HCT116 (cell line): Measurements from ENCODE around the gene NAA15. TPM values are rescaled to one million over a fixed set of nuclear protein-coding genes. Genes with fewer than 3 reads are reported as not detected.
"Not testable (repeated sequence)": the region's sequence is repeated elsewhere in the genome, so short reads cannot be mapped to it uniquely, and the experiment has no call there.

Experiments used
- ATAC-seq: fragments of 200-7000 bp; cut with Tn5 transposase; 2 replicates; pipeline ENCODE4 v1.9.1; 2020; ENCODE audit warnings: mild to moderate bottlenecking, moderate library complexity
- BruUV-seq: library from RNA; stranded (reverse); fragments of 400-500 nt; replicated peaks from 2 replicates; lab custom pipeline; 2021; lab: Mats Ljungman, UMichigan
- CTCF ChIA-PET: fragments of 300-600 bp; sonication (Branson Sonifier 250); formaldehyde crosslinking; loops from one replicate; lab custom pipeline; 2021; ENCODE audit warnings: antibody characterized with exemption; lab: Charles Lee
- POLR2A ChIA-PET: fragments of 300-600, 350-600 bp; sonication (Branson Sonifier 250); formaldehyde crosslinking; loops from one replicate; lab custom pipeline; 2021; ENCODE audit warnings: antibody characterized with exemption; lab: Charles Lee
- RAD21 ChIA-PET, 2 experiments: fragments of 300-600 bp; sonication (Branson Sonifier 250); formaldehyde crosslinking; loops; one replicate each; lab custom pipeline; 2023; ENCODE audit warnings: low total read pairs in 2 of 2; ENCODE audit not compliant: uncharacterized antibody in 2 of 2, unreplicated experiment in 2 of 2, low non-redundant PET in 1 of 2; lab: Charles Lee
- DNase-seq: peaks from one replicate; pipeline ENCODE4 v3.0.0-alpha.2; 2010; ENCODE audit warnings: low read depth, low spot score
- H2AFZ ChIP-seq: fragments of 200-600 bp; shearing (Covaris generic), sonication (generic); 2 replicates; pipeline ENCODE4 v1.6.1; 2017; ENCODE audit warnings: low read depth, mixed run types, mixed read lengths, antibody characterized with exemption, low read length; ENCODE audit not compliant: poor library complexity, severe bottlenecking
- H3K27ac ChIP-seq: 2 replicates; pipeline ENCODE4 v1.5.1; 2012; ENCODE audit warnings: low read depth, low read length
- H3K27me3 ChIP-seq: fragments of 200-600 bp; sonication (generic); 2 replicates; pipeline ENCODE4 v1.6.1; 2016; ENCODE audit warnings: mixed run types, low read length, mixed read lengths; ENCODE audit not compliant: insufficient read depth
- H3K36me3 ChIP-seq, 2 experiments: fragments of 200-500 bp in 1 of 2; fragments of 200-600 bp in 1 of 2; sonication (Bioruptor generic) in 1 of 2; sonication (generic) in 1 of 2; 2 replicates each; pipeline versions ENCODE4 v1.5.1 to v1.6.1; 2014 to 2016; ENCODE audit warnings: low read length in 2 of 2, inconsistent platforms in 1 of 2, mixed read lengths in 1 of 2, mixed run types in 1 of 2; ENCODE audit not compliant: insufficient read depth in 2 of 2, control insufficient read depth in 1 of 2
- H3K4me1 ChIP-seq, 2 experiments: fragments of 200-600 bp in 1 of 2; sonication (generic) in 1 of 2; 2 replicates each; pipeline versions ENCODE4 v1.5.1 to v1.6.1; 2012 to 2017; ENCODE audit warnings: low read length in 2 of 2, inconsistent platforms in 1 of 2, mild to moderate bottlenecking in 1 of 2, mixed read lengths in 1 of 2, mixed run types in 1 of 2, moderate library complexity in 1 of 2; ENCODE audit not compliant: insufficient read depth in 2 of 2, control insufficient read depth in 1 of 2
- H3K4me2 ChIP-seq: fragments of 200-600 bp; sonication (generic); 2 replicates; pipeline ENCODE4 v1.6.1; 2017; ENCODE audit warnings: mixed run types, low read length, mixed read lengths
- H3K4me3 ChIP-seq, 2 experiments: fragments of 200-600 bp in 1 of 2; sonication (generic) in 1 of 2; replicated peaks in 1 of 2; 2 replicates each; pipeline ENCODE4 v1.5.1; 2011 to 2016; ENCODE audit warnings: low read length in 2 of 2, control low read depth in 1 of 2, low read depth in 1 of 2, mild to moderate bottlenecking in 1 of 2, mixed read lengths in 1 of 2, mixed run types in 1 of 2
- H3K79me2 ChIP-seq: fragments of 200-600 bp; sonication (generic); 2 replicates; pipeline ENCODE4 v1.6.1; 2017; ENCODE audit warnings: mild to moderate bottlenecking, mixed run types, low read length, moderate library complexity, mixed read lengths; ENCODE audit not compliant: insufficient read depth
- H3K9ac ChIP-seq: fragments of 200-600 bp; sonication (generic); 2 replicates; pipeline ENCODE4 v1.6.1; 2016; ENCODE audit warnings: low read length, mixed read lengths
- H3K9me2 ChIP-seq: fragments of 200-600 bp; sonication (generic), shearing (Covaris generic); 2 replicates; pipeline ENCODE4 v1.6.1; 2017; ENCODE audit warnings: mixed run types, mild to moderate bottlenecking, moderate library complexity; ENCODE audit not compliant: insufficient read depth
- H3K9me3 ChIP-seq, 2 experiments: fragments of 200-500 bp in 1 of 2; fragments of 200-600 bp in 1 of 2; sonication (Bioruptor generic) in 1 of 2; sonication (generic) in 1 of 2; 2 replicates each; pipeline ENCODE4 v1.6.1; 2014 to 2017; ENCODE audit warnings: low read length in 2 of 2, mixed read lengths in 2 of 2, inconsistent platforms in 1 of 2, low read depth in 1 of 2, mild to moderate bottlenecking in 1 of 2, mixed run types in 1 of 2, moderate library complexity in 1 of 2; ENCODE audit not compliant: control insufficient read depth in 1 of 2, insufficient read depth in 1 of 2
- H4K20me1 ChIP-seq: fragments of 200-600 bp; sonication (generic), shearing (Covaris generic); 2 replicates; pipeline ENCODE4 v1.6.1; 2017; ENCODE audit warnings: mixed run types, mild to moderate bottlenecking, moderate library complexity; ENCODE audit not compliant: insufficient read depth
- CEBPB ChIP-seq: IDR thresholded peaks from 2 replicates; pipeline ENCODE4 v1.6.1; 2012; ENCODE audit warnings: low read depth
- EGR1 ChIP-seq: IDR thresholded peaks from 2 replicates; pipeline ENCODE4 v1.6.1; 2012; ENCODE audit warnings: low read depth
- ELF1 ChIP-seq: IDR thresholded peaks from 2 replicates; pipeline ENCODE4 v1.6.1; 2012; ENCODE audit warnings: low read depth, borderline replicate concordance
- EZH2 ChIP-seq: fragments of 200-600 bp; sonication (generic); IDR thresholded peaks from 2 replicates; pipeline ENCODE4 v1.6.1; 2017; ENCODE audit warnings: antibody characterized with exemption, mixed run types
- FOSL1 ChIP-seq: IDR thresholded peaks from 2 replicates; pipeline ENCODE4 v1.6.1; 2012; ENCODE audit warnings: low read depth
- RAD21 ChIP-seq: IDR thresholded peaks from 2 replicates; pipeline ENCODE4 v1.6.1; 2012; ENCODE audit warnings: low read depth, mild to moderate bottlenecking
- SP1 ChIP-seq: IDR thresholded peaks from 2 replicates; pipeline ENCODE4 v1.6.1; 2012; ENCODE audit warnings: low read depth
- TCF7L2 ChIP-seq: IDR thresholded peaks from 2 replicates; pipeline ENCODE4 v1.7.0; 2011; ENCODE audit warnings: borderline replicate concordance, inconsistent platforms; ENCODE audit not compliant: insufficient read depth, insufficient read length; ENCODE audit errors: extremely low read depth
- ZBTB33 ChIP-seq: IDR thresholded peaks from 2 replicates; pipeline ENCODE4 v1.6.1; 2011; ENCODE audit warnings: mild to moderate bottlenecking, low read length, moderate library complexity; ENCODE audit not compliant: insufficient replicate concordance; ENCODE audit errors: extremely low read depth
- intact Hi-C: fragments of 100-400 bp; cut with micrococcal nuclease; formaldehyde crosslinking; loops from 2 replicates; pipeline ENCODE4 v1.10.0; 2022
- total RNA-seq: library from RNA; stranded (reverse); gene quantifications from one replicate; pipeline ENCODE4 v1.2.1, GENCODE V29; 2021; ENCODE audit not compliant: unreplicated experiment
- TF ChIP-seq, protein P1 (sequence below): IDR thresholded peaks from 2 replicates; pipeline ENCODE4 v1.6.1; 2012
- TF ChIP-seq, protein P2 (sequence below): IDR thresholded peaks from 2 replicates; pipeline ENCODE4 v1.6.1; 2012

The NAA15 gene
- total RNA-seq, 1 experiment from 2014 or later: 79.7 TPM

DNA sequence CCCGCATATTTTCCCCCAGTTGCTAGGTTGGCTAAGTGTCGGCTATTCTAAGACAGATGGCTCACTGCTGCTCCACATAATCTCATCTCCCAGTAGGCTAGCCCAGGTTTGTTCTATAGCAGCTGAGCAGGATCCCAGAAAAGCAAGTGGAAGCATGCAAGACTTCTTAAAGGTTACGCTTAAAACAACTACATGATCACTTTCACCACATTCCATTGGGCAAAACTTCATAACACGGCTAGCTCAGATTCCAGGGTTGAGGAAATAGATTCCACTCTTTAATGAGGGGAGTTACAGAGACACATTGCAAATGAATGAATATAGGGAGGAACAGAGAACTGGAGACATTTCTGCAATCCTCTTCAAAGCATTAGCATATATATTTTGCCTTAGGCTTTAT lies 139.7 kb downstream of the NAA15 start:
- H3K4me2 ChIP-seq: no peak overlapping the region
- TF ChIP-seq, protein P1, sequence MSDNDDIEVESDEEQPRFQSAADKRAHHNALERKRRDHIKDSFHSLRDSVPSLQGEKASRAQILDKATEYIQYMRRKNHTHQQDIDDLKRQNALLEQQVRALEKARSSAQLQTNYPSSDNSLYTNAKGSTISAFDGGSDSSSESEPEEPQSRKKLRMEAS: no peak
- TF ChIP-seq TCF7L2 (no peak), EZH2 (no peak)
- BruUV-seq: no TSS peak
- no peaks in the 10 kb centered on the region for H3K9me3 ChIP-seq
- H3K4me3 ChIP-seq: no peak overlapping the region
- CTCF ChIA-PET: no interaction called here
- DNase-seq (no peak), ATAC-seq (no peak)
- intact Hi-C loops: no loop called here
- no peaks in the 10 kb centered on the region for H3K27me3 ChIP-seq
- no peak overlapping the region for H3K9ac ChIP-seq
- H4K20me1 ChIP-seq: no peaks in the 10 kb centered on the region
- no peaks in the 10 kb centered on the region for H3K9me2 ChIP-seq
- RAD21 ChIA-PET: no interaction called here
- H3K79me2 ChIP-seq: no peaks in the 10 kb centered on the region
- no peaks in the 10 kb centered on the region for H3K4me1 ChIP-seq
- POLR2A ChIA-PET: no interaction called here
- H2AFZ ChIP-seq: no peak overlapping the region
- H3K27ac ChIP-seq: no peak overlapping the region
- peaks cover 0 to 12% of the 10 kb centered on the region in 2 experiments; a peak in 1 of 4 replicates for H3K36me3 ChIP-seq

- BruUV-seq: no TSS peak
- no peaks in the 10 kb centered on the region for H3K9me2 ChIP-seq
- no peaks in the 10 kb centered on the region for H3K36me3 ChIP-seq
- H4K20me1 ChIP-seq: no peaks in the 10 kb centered on the region
- H3K4me1 ChIP-seq: no peaks in the 10 kb centered on the region
- CTCF ChIA-PET: no interaction called here
- no peak overlapping the region for H3K4me3 ChIP-seq
- POLR2A ChIA-PET: no interaction called here
- no peak for DNase-seq
- H3K27ac ChIP-seq: no peak overlapping the region
- intact Hi-C loops: no loop called here
- H3K9me3 ChIP-seq: no peaks in the 10 kb centered on the region
- H3K4me2 ChIP-seq: no peak overlapping the region
- ATAC-seq: no peak
- no peak overlapping the region for H3K9ac ChIP-seq
- H3K27me3 ChIP-seq: no peaks in the 10 kb centered on the region
- no peak overlapping the region for H2AFZ ChIP-seq
- RAD21 ChIA-PET: no interaction called here
- no peaks in the 10 kb centered on the region for H3K79me2 ChIP-seq
- no peak for TF ChIP-seq SP1
- no peak for TF ChIP-seq ZBTB33
- TF ChIP-seq, protein P2, sequence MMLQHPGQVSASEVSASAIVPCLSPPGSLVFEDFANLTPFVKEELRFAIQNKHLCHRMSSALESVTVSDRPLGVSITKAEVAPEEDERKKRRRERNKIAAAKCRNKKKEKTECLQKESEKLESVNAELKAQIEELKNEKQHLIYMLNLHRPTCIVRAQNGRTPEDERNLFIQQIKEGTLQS: no peak
- no peak for TF ChIP-seq FOSL1
- TF ChIP-seq ELF1: no peak
- TF ChIP-seq EZH2: no peak
- no peak for TF ChIP-seq EGR1
- no peak for TF ChIP-seq RAD21
- no peak for TF ChIP-seq CEBPB
Measured at GRCh38 chr4:139443661-139444060, 142.4 kb downstream of the NAA15 start.

DNA sequence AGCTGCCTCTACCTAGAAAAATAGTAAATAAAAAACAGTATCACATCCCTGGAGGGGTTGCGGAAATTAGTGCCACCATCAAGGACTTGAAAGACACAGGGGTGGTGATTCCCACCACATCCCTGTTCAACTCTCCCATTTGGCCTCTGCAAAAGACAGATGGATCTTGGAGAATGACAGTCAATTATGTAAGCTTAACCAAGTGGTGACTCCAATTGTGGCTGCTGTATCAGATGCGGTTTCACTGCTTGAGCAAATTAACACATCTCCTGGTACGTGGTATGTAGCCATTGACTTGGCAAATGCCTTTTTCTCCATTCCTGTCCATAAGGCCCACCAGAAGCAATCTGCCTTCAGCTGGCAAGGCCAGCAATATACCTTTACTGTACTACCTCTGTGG lies 143.6 kb downstream of the NAA15 start:
- CTCF ChIA-PET, H3K36me3 ChIP-seq, H3K4me2 ChIP-seq, H3K27me3 ChIP-seq, RAD21 ChIA-PET, BruUV-seq, H3K27ac ChIP-seq, H4K20me1 ChIP-seq, H3K9ac ChIP-seq, DNase-seq, POLR2A ChIA-PET, H3K9me2 ChIP-seq, intact Hi-C loops, H2AFZ ChIP-seq, H3K79me2 ChIP-seq, H3K4me1 ChIP-seq, H3K9me3 ChIP-seq, H3K4me3 ChIP-seq, ATAC-seq: not testable (repeated sequence)
